Activated naive CD8-positive, alpha-beta T cell treated with anti-CD3 and anti-CD28 coated beads, Interleukin-2, amount 50 U/mL, for 24 hours (primary cell): ENCODE measurements around the gene GUCD1.

Experiments
- ATAC-seq: fragments of 150-1000 bp; cut with Tn5 transposase; one replicate; pipeline ENCODE4 v1.10.0; 2021
- DNase-seq: peaks from one replicate; pipeline ENCODE4 v3.0.0; 2021
- H3K27ac Mint-ChIP-seq: one replicate; pipeline ENCODE4 v1.8.0; 2021; ENCODE audit warnings: mild to moderate bottlenecking, mixed read lengths
- H3K27me3 Mint-ChIP-seq: one replicate; pipeline ENCODE4 v1.8.0; 2021; ENCODE audit warnings: mixed read lengths
- H3K36me3 Mint-ChIP-seq: one replicate; pipeline ENCODE4 v1.8.0; 2021; ENCODE audit warnings: low read depth, mixed read lengths
- H3K4me1 Mint-ChIP-seq: one replicate; pipeline ENCODE4 v1.8.0; 2021; ENCODE audit warnings: mixed read lengths
- H3K4me3 Mint-ChIP-seq: one replicate; pipeline ENCODE4 v1.8.0; 2021; ENCODE audit warnings: mild to moderate bottlenecking, moderate library complexity, mixed read lengths
- H3K9me3 Mint-ChIP-seq: one replicate; pipeline ENCODE4 v1.8.0; 2021; ENCODE audit warnings: mixed read lengths

The GUCD1 gene

DNA sequence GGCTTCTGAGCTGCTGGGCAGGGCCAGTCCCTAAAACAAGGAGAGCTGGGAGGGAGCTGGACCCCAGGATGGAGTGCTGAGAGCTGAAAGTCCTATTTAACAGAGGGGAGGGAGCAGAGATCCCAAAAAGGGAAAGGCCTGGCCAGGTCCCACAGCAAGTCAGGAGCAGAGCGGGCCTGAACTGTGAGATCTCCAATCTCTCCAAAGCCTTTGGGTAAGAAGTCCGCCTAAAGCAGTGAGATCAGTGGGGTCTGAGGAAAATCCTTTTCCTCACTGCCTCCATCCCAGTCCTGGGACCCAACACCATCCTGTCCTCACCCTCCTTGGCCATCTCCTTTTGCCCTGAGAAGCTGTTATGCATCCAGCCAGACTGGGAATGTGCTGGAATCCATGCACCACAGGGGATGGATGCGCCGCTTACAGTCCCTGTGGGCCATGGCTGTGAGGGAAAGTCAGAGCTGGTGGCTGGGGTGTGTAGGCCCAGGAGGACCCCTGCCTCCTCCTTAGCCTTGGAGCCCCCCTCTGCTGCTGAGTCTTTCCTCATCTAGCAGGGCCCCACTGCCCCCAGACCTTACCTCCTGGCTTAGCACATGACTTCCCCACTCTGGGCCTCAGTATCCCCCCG lies 29.3 kb upstream of the GUCD1 start:
- no peak for ATAC-seq
- Mint-ChIP-seq H3K27ac (no peak overlapping the region), H3K9me3 (no peaks in the 10 kb centered on the region), H3K4me3 (no peak overlapping the region), H3K4me1 (no peaks in the 10 kb centered on the region), H3K36me3 (no peaks in the 10 kb centered on the region), H3K27me3 (no peaks in the 10 kb centered on the region)
- no peak for DNase-seq

DNA sequence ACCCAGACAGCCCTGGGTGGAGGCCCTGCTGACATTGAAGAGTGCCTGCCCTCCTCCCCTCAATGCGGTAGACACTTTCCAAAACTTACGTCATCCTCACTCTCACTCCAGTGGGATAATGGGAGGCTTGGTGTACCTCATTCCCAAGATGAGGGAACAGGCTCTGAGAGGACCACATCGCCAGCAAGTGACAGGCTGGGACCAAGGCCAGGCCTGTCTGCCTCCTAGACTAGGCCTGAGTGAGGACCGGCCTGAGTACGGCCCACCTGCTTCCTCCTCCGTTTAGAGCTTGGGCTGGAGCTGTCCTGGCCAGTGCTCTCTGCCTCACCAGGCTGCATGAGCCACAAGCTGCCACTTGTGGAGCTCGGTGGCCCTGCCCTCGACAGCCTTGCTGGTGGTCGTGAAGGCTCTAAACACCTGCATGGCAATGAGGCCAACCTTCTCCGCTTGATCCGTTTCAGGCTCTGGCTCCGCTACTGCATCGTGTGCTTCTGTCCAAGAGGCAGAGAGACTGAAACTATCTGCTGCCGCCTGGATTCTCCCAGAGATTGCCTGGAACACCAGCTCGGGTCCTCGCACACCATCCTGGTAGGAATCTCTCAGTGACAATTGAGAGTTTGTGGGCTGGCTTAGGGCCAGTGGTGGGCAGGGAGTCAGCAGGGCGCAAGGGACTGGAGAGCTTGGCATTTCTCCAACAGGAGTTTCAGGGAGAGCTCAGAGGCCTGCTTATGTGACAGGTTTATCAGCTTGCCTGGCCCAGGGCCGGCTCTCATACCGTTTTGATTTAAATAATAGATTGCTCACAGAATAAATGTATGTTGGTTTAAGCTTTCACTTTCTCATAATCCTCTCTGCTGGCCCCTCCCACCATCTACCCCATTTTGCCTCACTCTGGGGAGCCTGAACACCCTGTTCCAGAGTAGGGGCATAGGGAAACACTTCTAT lies 28.6 kb upstream of the GUCD1 start:
- Mint-ChIP-seq H3K4me3 (no peak overlapping the region), H3K9me3 (no peaks in the 10 kb centered on the region)
- no peak for DNase-seq

DNA sequence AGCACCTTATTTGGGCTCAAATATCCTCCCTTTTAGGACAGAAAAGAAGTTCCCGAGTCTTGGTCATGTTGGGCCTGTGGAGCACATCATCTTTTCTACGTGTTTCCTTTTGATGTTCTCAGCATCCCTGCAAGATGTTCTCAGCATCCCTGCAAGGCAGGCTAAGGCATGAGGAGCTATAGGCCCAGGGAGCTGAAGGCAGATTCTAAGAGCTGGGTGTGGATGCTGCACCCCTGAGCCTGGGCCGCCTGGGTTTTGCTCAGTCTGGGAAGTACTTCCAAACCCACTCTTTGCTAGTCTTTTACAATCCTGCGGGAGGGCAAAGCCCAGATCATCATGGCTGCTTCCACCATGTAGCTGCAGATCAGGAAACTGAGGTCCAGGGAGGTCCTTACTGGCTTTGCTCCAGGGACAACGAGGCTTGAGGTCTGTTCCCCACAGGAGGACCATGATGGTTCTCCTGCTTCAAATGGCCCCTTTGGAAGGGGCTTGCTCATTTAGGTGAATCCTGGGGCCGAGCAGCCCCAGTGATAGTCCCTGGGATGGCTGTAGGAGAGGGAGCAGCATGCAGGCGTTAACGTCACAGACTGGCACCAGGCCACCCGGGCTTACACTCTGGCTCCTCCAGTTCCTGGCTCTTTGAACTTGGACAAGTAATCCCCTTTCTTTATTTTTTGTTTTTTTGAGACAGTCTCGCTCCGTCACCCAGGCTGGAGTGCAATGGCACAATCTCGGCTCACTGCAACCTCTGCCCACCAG lies 27.3 kb upstream of the GUCD1 start:
- Mint-ChIP-seq H3K4me1 (no peaks in the 10 kb centered on the region), H3K27ac (no peak overlapping the region), H3K4me3 (no peak overlapping the region), H3K36me3 (peaks cover 2% of the 10 kb centered on the region), H3K9me3 (no peaks in the 10 kb centered on the region), H3K27me3 (no peaks in the 10 kb centered on the region)
- ATAC-seq = no peak
- DNase-seq = no peak

More for the DNA sequence above, 28.6 kb upstream of the GUCD1 start:
- Mint-ChIP-seq H3K4me1 (no peaks in the 10 kb centered on the region), H3K27ac (no peak overlapping the region), H3K27me3 (no peaks in the 10 kb centered on the region), H3K36me3 (no peaks in the 10 kb centered on the region)
- peak; percentile 9 for ATAC-seq

DNA sequence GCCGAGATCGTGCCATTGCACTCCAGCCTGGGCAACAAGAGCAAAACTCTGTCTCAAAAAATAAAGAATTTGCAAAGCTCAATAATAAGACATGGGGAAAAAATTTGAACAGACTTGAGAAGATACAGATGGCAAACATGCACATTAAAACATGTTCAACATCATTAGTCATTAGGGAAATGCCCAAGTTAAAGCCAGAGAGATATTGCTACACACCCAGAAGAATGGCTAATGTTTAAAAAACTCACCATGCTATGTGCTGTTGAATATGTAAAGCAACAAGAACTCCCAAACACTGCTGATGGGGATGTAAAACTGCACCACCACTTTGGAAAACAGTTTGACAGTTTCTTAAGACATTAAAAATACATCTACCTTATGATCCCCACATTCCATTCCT lies 25.3 kb upstream of the GUCD1 start:
- Mint-ChIP-seq H3K27me3 (no peaks in the 10 kb centered on the region), H3K9me3 (no peaks in the 10 kb centered on the region), H3K4me1 (no peaks in the 10 kb centered on the region), H3K27ac (peak overlapping the region; percentile 60), H3K4me3 (no peak overlapping the region), H3K36me3 (peaks cover 9% of the 10 kb centered on the region)
- DNase-seq = no peak
- no peak for ATAC-seq

DNA sequence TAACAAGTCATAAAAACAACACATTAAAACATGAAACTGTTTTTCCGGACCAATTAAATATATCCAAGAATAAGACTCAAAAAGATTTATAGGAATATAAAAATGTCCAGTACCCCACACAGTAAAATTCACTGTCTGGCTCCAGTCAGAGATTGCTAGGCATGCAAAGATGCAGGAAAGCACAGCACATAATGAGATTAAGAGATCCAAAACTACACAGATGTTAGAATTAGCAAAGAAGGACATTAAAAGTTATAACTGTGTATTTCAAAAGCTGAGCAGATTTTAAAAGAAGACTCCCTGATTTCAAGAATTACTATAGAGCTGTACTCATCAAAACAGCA lies 24.3 kb upstream of the GUCD1 start:
- DNase-seq (no peak), ATAC-seq (no peak)
- H3K27ac Mint-ChIP-seq = no peak overlapping the region
- no peaks in the 10 kb centered on the region for H3K4me1 Mint-ChIP-seq
- H3K4me3 Mint-ChIP-seq = no peak overlapping the region
- H3K9me3 Mint-ChIP-seq = no peaks in the 10 kb centered on the region
- peaks cover 17% of the 10 kb centered on the region for H3K36me3 Mint-ChIP-seq
- H3K27me3 Mint-ChIP-seq = no peaks in the 10 kb centered on the region

DNA sequence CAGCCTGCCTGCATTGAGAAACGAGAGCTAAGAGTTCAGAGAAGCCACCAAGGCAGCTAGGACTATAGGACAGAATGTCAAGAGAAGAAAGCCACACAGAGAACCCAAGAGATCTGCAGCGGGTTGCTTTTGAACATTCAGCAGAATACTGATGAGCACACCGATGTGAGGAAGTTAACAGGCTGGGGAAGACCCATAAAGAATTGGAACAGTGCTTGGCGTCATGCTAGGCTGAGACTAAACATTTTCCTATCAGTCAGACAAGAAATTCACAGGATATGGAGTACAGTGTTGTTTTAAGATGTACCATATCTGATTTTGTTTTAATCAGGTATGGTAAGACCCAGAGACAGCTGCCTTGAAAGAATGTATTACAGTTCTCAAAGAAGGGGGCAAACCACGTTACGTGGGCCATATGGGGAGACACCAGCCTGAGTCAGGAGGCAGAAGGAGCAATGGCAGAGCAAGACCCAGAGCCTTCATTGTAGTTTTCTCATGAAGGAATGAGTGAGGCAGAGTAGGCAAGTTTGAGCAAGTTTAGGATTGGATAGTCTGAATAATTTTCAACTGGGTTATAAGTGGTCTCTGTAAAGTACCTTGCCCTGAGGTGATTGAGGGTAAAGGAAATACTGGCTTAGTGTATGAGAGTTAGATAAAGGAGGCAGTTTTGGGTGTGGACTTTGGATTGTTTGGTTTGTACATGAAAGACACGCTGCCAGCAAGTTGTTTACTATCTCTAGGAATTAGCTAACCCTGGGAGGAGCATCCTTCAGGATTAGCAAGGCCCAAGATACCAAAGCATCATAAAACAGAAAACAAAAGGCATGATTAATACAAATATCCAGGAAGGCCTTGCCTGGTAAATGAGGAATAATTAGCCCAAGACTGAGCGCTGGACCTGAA lies 23.7 kb upstream of the GUCD1 start:
- no peak overlapping the region for H3K4me3 Mint-ChIP-seq
- peak overlapping the region; percentile 52 for H3K27ac Mint-ChIP-seq
- ATAC-seq (no peak), DNase-seq (no peak)
- no peaks in the 10 kb centered on the region for H3K27me3 Mint-ChIP-seq
- H3K9me3 Mint-ChIP-seq = no peaks in the 10 kb centered on the region
- no peaks in the 10 kb centered on the region for H3K4me1 Mint-ChIP-seq
- peaks cover 19% of the 10 kb centered on the region for H3K36me3 Mint-ChIP-seq

DNA sequence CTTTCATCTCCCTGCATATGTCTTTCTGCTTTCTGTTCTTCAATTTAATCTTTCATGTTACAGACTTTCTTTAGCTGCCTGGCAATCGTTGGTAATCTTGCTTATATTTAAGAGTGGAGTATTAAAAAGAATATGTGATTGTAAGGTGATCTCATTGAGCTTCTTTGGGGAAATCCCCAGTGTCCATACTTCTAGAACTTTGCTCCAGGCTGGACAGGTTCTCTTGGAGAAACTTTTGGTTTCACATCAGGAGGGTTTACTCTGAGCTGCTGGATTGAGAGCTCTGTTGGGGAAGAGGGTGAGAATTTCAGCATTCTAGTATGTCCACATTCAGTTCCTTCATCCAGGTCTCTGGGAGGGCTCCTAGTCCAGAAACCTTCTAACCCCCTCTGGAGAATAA lies 21.8 kb upstream of the GUCD1 start:
- Mint-ChIP-seq H3K27me3 (no peaks in the 10 kb centered on the region), H3K36me3 (peaks cover 32% of the 10 kb centered on the region), H3K4me3 (no peak overlapping the region), H3K4me1 (no peaks in the 10 kb centered on the region), H3K9me3 (no peaks in the 10 kb centered on the region), H3K27ac (peak overlapping the region; percentile 6)
- DNase-seq (no peak), ATAC-seq (no peak)

DNA sequence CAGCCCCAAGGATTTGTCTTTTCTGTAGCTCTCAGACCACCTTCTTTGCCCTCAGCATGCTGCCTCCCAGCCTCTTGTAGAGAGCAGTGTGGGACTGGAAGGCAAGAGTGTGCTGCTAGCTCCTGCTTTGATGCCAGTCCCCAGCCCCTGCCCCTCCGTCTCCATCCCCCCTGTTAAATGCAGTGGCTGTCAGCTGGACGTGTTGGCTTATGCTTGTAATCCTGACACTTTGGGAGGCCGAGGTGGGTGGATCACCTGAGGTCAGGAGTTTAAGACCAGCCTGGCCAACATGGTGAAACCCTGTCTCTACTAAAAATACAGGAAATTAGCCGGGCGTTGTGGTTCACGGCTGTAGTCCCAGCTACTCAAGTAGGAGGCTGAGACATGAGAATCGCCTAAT lies 16.3 kb upstream of the GUCD1 start:
- Mint-ChIP-seq H3K36me3 (peaks cover 56% of the 10 kb centered on the region), H3K27ac (no peak overlapping the region)

DNA sequence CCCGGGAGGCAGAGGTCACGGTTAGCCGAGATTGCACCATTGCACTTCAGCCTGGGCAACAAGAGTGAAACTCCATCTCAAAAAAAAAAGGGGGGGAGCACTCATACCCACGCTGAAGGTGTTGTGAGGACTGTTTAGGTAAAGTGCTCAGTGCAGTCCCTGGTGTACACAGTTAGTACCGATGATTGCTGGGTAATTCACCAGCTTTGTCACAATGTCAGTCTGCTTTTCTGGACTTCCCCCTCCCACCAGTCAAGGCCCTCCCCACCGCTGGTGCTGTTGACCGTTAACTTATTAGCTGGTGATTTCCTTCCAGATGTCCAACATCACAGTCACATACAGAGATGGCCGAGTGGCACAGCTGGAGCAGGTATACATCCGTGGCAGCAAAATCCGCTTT lies 12.7 kb upstream of the GUCD1 start:
- ATAC-seq (no peak), DNase-seq (no peak)
- Mint-ChIP-seq H3K27me3 (no peaks in the 10 kb centered on the region), H3K4me1 (peaks cover 15% of the 10 kb centered on the region), H3K4me3 (no peak overlapping the region), H3K27ac (no peak overlapping the region), H3K36me3 (peaks cover 51% of the 10 kb centered on the region), H3K9me3 (no peaks in the 10 kb centered on the region)

More for the DNA sequence above, 16.3 kb upstream of the GUCD1 start:
- H3K27me3 Mint-ChIP-seq = no peaks in the 10 kb centered on the region
- H3K9me3 Mint-ChIP-seq = no peaks in the 10 kb centered on the region
- DNase-seq (no peak), ATAC-seq (no peak)
- H3K4me1 Mint-ChIP-seq = no peaks in the 10 kb centered on the region
- H3K4me3 Mint-ChIP-seq = no peak overlapping the region

DNA sequence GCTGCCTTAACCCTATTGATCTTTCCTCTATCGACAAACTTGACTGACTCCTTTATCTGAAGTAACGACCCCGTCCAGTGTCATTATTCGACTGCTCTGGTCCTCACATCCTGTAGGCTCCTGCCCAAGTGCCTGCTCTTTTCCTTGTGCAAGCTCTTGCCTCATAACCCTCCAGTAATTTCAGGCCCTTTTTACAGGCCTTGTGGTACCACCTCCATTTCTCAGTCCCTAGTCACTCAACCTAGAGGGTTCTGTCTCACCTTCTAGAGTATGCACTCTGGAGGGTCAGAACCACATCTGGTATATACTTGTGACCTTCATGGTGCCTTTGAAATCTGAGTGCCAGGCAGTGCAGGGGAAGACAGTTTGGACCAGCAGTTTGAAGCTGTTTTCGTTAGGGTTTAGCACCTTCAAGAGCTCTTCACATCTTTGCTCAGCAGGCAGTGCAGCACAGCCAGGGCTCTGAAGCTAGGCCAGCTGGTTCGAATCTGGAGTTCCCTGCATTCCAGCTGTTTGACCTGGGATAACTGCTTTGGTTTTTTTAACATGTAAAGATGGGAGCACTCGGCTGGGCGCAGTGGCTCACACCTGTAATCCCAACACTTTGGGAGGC lies 12.1 kb upstream of the GUCD1 start:
- no peak overlapping the region for H3K4me3 Mint-ChIP-seq
- H3K4me1 Mint-ChIP-seq = peaks cover 18% of the 10 kb centered on the region
- no peaks in the 10 kb centered on the region for H3K27me3 Mint-ChIP-seq
- peaks cover 50% of the 10 kb centered on the region for H3K36me3 Mint-ChIP-seq
- no peaks in the 10 kb centered on the region for H3K9me3 Mint-ChIP-seq
- no peak for DNase-seq
- H3K27ac Mint-ChIP-seq = no peak overlapping the region
- ATAC-seq = no peak

DNA sequence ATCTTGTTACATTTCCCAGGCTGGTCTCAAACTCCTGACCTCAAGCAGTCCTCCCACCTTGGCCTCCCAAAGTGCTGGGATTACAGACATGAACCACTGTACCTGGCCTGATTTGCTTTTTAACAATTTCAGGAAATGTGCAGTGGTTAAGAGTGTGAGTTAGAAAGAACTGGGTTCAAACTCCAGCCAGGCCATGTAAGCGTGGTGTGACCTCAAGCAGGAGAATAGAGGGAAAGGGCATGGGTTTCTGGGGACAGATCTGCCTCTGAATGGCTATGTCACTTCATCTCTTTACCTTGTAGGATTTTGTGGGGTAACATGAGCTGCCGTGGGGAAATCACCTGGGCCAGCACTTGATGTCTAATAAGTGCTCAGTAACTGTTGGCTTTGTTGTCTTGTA lies 10.1 kb upstream of the GUCD1 start:
- H3K27ac Mint-ChIP-seq = peak overlapping the region; percentile 20
- H3K36me3 Mint-ChIP-seq = peaks cover 49% of the 10 kb centered on the region
- H3K4me1 Mint-ChIP-seq = peaks cover 27% of the 10 kb centered on the region
- no peaks in the 10 kb centered on the region for H3K27me3 Mint-ChIP-seq
- DNase-seq (no peak), ATAC-seq (no peak)
- no peaks in the 10 kb centered on the region for H3K9me3 Mint-ChIP-seq
- no peak overlapping the region for H3K4me3 Mint-ChIP-seq

DNA sequence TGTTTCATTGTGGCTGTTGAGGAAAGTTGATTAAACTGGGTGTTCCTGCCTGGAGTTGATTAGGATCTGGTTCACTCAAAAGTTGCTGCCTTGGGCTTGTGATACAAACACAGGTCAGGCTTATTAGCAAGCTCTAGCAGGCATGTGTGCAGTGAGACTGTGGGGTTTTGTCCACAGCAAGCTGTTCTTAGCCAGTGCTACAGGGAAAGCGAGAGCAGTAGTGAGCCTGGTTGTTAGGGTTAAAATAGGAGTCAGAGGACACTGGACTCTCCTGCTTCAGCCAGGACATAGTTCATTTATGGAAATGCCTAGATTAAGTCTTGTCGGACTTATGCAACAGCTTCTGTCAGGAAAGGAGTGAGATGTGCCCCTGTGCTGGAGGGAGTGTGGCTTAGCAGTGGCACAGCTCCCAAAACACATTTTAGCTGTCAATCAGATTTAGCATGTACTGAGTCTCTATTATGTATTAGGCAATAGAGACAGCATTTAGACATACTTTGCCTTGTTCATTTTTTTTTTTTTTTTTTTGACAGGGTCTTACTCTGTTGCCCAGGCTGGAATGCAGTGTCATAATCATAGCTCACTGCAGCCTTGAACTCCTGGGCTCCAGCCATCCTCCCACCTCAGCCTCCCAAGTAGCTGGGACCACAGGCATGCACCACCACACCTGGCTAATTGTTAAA lies 9.6 kb upstream of the GUCD1 start:
- Mint-ChIP-seq H3K27me3 (no peaks in the 10 kb centered on the region), H3K36me3 (peaks cover 47% of the 10 kb centered on the region), H3K27ac (no peak overlapping the region), H3K4me1 (peaks cover 31% of the 10 kb centered on the region), H3K9me3 (no peaks in the 10 kb centered on the region), H3K4me3 (no peak overlapping the region)
- no peak for DNase-seq
- ATAC-seq = no peak

DNA sequence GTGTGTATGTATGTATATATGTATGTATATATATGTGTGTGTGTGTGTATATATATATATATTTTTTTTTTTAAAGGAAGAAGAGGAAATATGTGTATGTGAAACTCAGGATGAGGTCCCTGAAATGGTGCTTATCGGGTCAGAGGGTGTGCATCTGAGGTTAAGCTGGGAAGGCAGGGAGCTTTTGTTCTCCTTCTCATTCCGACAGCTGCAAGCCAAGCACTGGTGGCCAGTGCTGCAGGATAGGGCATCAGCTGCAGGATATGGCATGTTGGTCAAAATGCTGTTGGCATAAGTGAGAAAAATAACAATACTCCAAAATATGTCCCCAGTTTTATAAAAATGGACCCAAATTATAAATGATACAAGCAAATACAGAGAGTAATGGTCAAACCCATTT lies 8.3 kb upstream of the GUCD1 start:
- no peak for DNase-seq
- Mint-ChIP-seq H3K27me3 (no peaks in the 10 kb centered on the region), H3K4me3 (no peak overlapping the region), H3K27ac (no peak overlapping the region), H3K36me3 (peaks cover 51% of the 10 kb centered on the region), H3K9me3 (no peaks in the 10 kb centered on the region), H3K4me1 (peaks cover 43% of the 10 kb centered on the region)
- no peak for ATAC-seq
